ENCODE data around the gene ARSG. TPM values are rescaled to one million over a fixed set of nuclear protein-coding genes. Genes with fewer than 3 reads are reported as not detected.
A peak's percentile ranks its signal among the peaks of the same experiment; 100 is the strongest.

The ARSG gene
- total and polyA plus RNA-seq, 2 of the 8 experiments (the other 6 are each of a cell fraction or from before 2014, with no cell fraction given): 3.3 to 4.0 TPM

DNA sequence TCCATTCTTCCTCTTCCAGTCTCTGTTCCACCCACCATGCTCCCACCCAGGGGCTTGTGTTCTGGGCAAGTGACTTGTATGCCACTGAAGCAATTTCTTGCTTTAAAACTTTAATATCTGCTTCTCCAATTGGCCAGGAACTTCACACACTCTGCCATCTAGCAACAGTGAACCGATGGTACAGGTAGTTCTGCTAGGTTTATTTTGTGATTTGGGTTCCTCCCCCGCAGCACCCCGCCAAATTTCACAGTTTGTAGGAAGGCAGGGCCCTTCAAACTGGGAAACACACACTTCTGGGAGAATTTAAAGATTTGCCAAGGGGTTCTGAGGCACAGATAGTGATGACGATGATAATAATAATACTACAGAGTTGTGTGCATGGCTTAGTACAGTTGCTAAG lies 3.3 kb downstream of the ARSG start:
- Histone ChIP-seq H3K79me1 (ENCODE audit: low read depth, low read length) (no peaks in the 10 kb centered on the region), H3K79me2 (ENCODE audit: control insufficient read depth in 1 of 2, insufficient read depth in 2 of 2, low read length in 2 of 2) (no peaks in the 10 kb centered on the region), H3K18ac (ENCODE audit: extremely low read depth, low read length) (0 out of 2 replicates have a peak overlapping the region, but pooled peaks have one; percentile 63), H3K27ac (ENCODE audit: low read depth, low read length) (no peak overlapping the region), H3K36me3 (ENCODE audit: control insufficient read depth in 2 of 4, insufficient read depth in 4 of 4, low read length in 3 of 4) (no peaks in the 10 kb centered on the region), H3K56ac (replicated peaks; ENCODE audit: insufficient read length, low read depth, low read length) (no peak overlapping the region), H2BK5ac (ENCODE audit: low read depth, low read length) (0 out of 2 replicates have a peak overlapping the region, but pooled peaks have one; percentile 19), H4K5ac (ENCODE audit: insufficient read length, low read depth, low read length) (no peak overlapping the region), H3K23ac (ENCODE audit: insufficient read length) (no peak overlapping the region), H3K4me3 (ENCODE audit: extremely low read depth in 1 of 4, insufficient read depth in 2 of 4, low read depth in 3 of 4, low read length in 4 of 4) (no peak overlapping the region), H3K27me3 (replicated peaks in 1 of 4; ENCODE audit: control insufficient read depth in 3 of 4, extremely low read depth in 1 of 4, insufficient read depth in 3 of 4, low read length in 3 of 4) (peaks cover 4 to 17% (median 15%) of the 10 kb centered on the region in 4 experiments), H2BK15ac (ENCODE audit: low read length) (no peak overlapping the region), H4K91ac (replicated peaks; ENCODE audit: insufficient read length, low read length) (no peak overlapping the region), H2AFZ (ENCODE audit: low read length) (no peak overlapping the region), H2AK5ac (ENCODE audit: low read depth, low read length) (peak overlapping the region; percentile 89; the same call in 1 of the 2 replicates), H4K20me1 (replicated peaks in 1 of 2; ENCODE audit: control insufficient read depth in 1 of 2, insufficient read depth in 2 of 2, low read length in 2 of 2) (peaks cover 0 to 3% of the 10 kb centered on the region in 2 experiments), H3K4me1 (replicated peaks in 1 of 4; ENCODE audit: control insufficient read depth in 3 of 4, insufficient read depth in 4 of 4, low read length in 3 of 4) (peaks cover 18 to 35% (median 28%) of the 10 kb centered on the region in 4 experiments), H3K9ac (replicated peaks in 1 of 4; ENCODE audit: extremely low read depth in 1 of 4, low read depth in 3 of 4, low read length in 3 of 4) (no peak overlapping the region), H3K23me2 (ENCODE audit: low read depth, low read length) (peaks cover 22% of the 10 kb centered on the region), H3K14ac (ENCODE audit: insufficient read length) (no peak overlapping the region), H3K4me2 (ENCODE audit: insufficient read depth in 1 of 2, low read depth in 2 of 2, low read length in 2 of 2) (peak overlapping the region in 1 of 2 experiments; percentile 68; a peak in 2 of 4 replicates), H3K4ac (replicated peaks; ENCODE audit: insufficient read length, low read depth, low read length) (no peak overlapping the region), H4K8ac (ENCODE audit: extremely low read depth, insufficient read depth, low read length) (no peak overlapping the region), H2BK12ac (ENCODE audit: low read depth, low read length) (peak overlapping the region; percentile 78; the same call in 1 of the 2 replicates), H2BK20ac (ENCODE audit: low read length) (0 out of 2 replicates have a peak overlapping the region, but pooled peaks have one; percentile 73), H3K9me3 (ENCODE audit: insufficient read depth in 2 of 2, low read depth in 1 of 2, low read length in 1 of 2) (no peaks in the 10 kb centered on the region), H2BK120ac (replicated peaks; ENCODE audit: low read depth, low read length) (no peak overlapping the region)
- DNase-seq (ENCODE audit: low read depth in 1 of 2, low spot score in 2 of 2) (no peak), FAIRE-seq (no peak)
- 82% methylated on average over 4 of the region's 4 CpGs; no CpG with 5 or more reads in 1 of the 2 experiments for WGBS, 2 experiments (ENCODE audit: extremely low coverage in 1 of 2, insufficient coverage in 1 of 2, insufficient read length in 1 of 2, insufficient replicate concordance in 2 of 2, low coverage in 1 of 2, low lambda C conversion rate in 2 of 2, missing lambda C conversion rate in 1 of 2)
- ChIA-PET CTCF (ENCODE audit: partially characterized antibody) (interaction anchor here (1.0 to 1.6 kb wide), 2 partner anchors 14 to 106 kb away, joined by 3 to 4 read pairs; no protein-coding TSS in a partner anchor), POLR2A (ENCODE audit: partially characterized antibody) (interaction anchor here (0.6 to 1.5 kb wide), 2 partner anchors 8 to 277 kb away, joined by 3 to 7 read pairs; no protein-coding TSS in a partner anchor)

Measured in H1 (cell line).